ENCODE data around the gene TMEM26.

DNA sequence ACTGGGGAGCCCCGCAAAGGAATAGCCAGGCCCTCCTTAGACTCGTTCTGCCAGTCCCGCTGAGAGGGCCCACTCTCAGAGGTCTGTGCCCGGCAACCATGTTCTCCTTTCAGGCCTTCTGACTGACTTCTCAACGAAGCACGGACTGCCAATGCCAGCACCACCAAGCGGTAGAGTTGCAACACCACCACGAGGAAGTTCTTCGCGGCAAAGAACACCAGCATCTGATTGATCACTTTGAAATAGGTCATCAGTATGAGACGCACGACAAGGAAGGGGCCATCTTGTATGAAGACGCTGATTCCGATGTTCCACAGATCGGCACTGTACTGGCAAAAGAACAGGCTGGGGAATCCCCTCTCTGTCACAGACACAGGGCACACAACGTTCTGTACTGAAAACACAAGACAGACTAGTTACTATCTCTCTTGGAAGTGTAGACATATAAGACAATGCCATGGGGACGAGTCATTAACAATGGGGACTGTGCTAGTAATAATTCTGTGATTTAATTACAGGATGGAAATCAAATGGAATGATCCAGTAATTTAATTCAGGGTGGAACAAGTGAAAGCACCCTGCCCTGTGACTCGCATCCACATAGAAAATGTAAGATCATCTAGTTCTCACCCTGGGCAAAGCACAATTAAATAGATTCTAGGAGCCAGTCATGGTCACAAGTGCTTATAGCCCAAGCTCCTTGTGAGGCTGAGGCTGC, 42.7 kb downstream of the TMEM26 start:
- TF ChIP-seq, protein P1, sequence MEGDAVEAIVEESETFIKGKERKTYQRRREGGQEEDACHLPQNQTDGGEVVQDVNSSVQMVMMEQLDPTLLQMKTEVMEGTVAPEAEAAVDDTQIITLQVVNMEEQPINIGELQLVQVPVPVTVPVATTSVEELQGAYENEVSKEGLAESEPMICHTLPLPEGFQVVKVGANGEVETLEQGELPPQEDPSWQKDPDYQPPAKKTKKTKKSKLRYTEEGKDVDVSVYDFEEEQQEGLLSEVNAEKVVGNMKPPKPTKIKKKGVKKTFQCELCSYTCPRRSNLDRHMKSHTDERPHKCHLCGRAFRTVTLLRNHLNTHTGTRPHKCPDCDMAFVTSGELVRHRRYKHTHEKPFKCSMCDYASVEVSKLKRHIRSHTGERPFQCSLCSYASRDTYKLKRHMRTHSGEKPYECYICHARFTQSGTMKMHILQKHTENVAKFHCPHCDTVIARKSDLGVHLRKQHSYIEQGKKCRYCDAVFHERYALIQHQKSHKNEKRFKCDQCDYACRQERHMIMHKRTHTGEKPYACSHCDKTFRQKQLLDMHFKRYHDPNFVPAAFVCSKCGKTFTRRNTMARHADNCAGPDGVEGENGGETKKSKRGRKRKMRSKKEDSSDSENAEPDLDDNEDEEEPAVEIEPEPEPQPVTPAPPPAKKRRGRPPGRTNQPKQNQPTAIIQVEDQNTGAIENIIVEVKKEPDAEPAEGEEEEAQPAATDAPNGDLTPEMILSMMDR (IDR thresholded peaks at IDR 0.05): no peak
- TF ChIP-seq EP300 (IDR thresholded peaks at IDR 0.05): no peak

All from esophagus muscularis mucosa (tissue), 3 donors.